ENCODE measurements around the gene P2RY14. TPM values are rescaled to one million over a fixed set of nuclear protein-coding genes. Genes with fewer than 3 reads are reported as not detected.

The P2RY14 gene
- total and polyA plus RNA-seq, 4 donors: 2.1 to 11.0 (median 2.5) TPM

DNA sequence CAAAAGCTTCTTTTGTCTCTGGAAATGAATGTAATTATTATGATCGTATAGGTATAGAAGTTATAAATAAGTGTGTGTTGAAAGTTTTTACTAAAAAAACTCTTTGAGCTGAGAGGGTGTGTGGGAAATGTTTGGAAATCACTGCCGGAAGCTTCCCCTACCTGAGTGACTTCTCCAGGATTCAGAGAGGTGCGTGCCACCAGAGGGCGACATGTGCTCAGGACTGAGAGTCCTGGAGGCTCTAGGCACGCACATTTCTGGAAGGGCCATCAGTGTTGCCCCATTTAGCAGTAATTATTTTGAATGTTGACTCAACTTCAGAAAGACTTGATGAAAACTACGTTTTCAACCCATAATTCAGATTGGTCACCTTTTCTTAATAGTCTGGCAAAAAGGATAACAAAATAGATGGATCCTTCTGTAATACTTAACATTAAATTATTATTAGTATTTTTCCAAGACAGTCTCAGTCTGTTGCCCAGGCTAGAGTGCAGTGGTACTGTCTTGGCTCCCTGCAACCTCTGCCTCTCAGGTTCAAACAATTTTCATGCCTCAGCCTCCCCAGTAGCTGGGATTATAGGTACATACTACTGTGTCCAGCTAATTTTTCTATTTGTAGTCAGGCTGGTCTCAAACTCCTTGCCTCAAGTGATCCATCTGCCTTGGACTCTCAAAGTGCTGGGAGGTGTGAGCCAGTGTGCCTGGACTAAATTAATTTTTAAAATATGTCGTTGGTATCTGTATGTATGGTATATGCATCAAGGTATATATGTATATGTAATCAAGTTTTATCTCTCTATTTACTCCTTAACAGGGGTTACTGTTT lies 109.9 kb downstream of the P2RY14 start:
- TF ChIP-seq, protein P1, sequence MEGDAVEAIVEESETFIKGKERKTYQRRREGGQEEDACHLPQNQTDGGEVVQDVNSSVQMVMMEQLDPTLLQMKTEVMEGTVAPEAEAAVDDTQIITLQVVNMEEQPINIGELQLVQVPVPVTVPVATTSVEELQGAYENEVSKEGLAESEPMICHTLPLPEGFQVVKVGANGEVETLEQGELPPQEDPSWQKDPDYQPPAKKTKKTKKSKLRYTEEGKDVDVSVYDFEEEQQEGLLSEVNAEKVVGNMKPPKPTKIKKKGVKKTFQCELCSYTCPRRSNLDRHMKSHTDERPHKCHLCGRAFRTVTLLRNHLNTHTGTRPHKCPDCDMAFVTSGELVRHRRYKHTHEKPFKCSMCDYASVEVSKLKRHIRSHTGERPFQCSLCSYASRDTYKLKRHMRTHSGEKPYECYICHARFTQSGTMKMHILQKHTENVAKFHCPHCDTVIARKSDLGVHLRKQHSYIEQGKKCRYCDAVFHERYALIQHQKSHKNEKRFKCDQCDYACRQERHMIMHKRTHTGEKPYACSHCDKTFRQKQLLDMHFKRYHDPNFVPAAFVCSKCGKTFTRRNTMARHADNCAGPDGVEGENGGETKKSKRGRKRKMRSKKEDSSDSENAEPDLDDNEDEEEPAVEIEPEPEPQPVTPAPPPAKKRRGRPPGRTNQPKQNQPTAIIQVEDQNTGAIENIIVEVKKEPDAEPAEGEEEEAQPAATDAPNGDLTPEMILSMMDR (IDR thresholded peaks at IDR 0.05; ENCODE audit: control extremely low read depth, extremely low read depth): peak; percentile 48
- no peak overlapping the region for H3K4me3 ChIP-seq
- no peak overlapping the region for H3K9ac ChIP-seq (ENCODE audit: insufficient read depth in 1 of 2, low read length in 2 of 2)
- 27 to 32% methylated on average over 7 of the region's 7 CpGs for WGBS, 2 donors
- DNase-seq (peak; percentile 70 to 77 (median 73)), ATAC-seq (ENCODE audit: insufficient read depth, low FRiP score) (peak; percentile 81)
- H3K27me3 ChIP-seq (ENCODE audit: control insufficient read depth in 3 of 3, insufficient read depth in 3 of 3, low read length in 2 of 3): no peaks in the 10 kb centered on the region
- no peak overlapping the region for H3K27ac ChIP-seq (ENCODE audit: low read depth in 1 of 2, low read length in 1 of 2)
- peaks cover 0 to 4% (median 2%) of the 10 kb centered on the region in 5 donors for H3K4me1 ChIP-seq (ENCODE audit: control insufficient read depth in 5 of 5, insufficient read depth in 5 of 5, low read length in 5 of 5)
- H3K9me3 ChIP-seq (ENCODE audit: control insufficient read depth in 4 of 4, insufficient read depth in 3 of 4, low read length in 3 of 4): no peaks in the 10 kb centered on the region
- no peaks in the 10 kb centered on the region for H3K36me3 ChIP-seq (ENCODE audit: control insufficient read depth in 4 of 4, insufficient read depth in 4 of 4, low read length in 4 of 4)

DNA sequence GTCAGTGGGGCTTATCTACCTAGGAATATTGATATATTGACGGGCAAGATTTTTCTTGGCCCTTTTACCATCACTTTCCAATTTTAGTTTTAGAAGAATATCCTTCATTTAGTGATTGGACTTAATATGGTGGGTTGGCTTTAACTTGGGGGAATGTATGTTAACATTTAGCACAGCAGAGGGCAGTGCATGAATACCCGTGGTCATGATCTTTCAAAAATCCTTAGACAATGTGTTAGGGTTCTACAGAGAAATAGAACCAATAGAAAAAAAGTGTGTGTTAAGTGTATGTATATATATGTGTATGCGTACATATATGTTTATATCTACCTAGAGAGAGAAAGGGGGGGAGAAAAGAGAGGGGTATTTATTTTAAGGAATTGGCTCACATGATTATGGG lies 112.2 kb downstream of the P2RY14 start:
- TF ChIP-seq, protein P1 (IDR thresholded peaks at IDR 0.05; ENCODE audit: control extremely low read depth, extremely low read depth): no peak
- Histone ChIP-seq H3K4me1 (ENCODE audit: control insufficient read depth in 5 of 5, insufficient read depth in 5 of 5, low read length in 5 of 5) (peaks cover 0 to 4% (median 0%) of the 10 kb centered on the region in 5 donors), H3K9ac (ENCODE audit: insufficient read depth in 1 of 2, low read length in 2 of 2) (no peak overlapping the region), H3K9me3 (ENCODE audit: control insufficient read depth in 4 of 4, insufficient read depth in 3 of 4, low read length in 3 of 4) (no peaks in the 10 kb centered on the region), H3K27ac (ENCODE audit: low read depth in 1 of 2, low read length in 1 of 2) (no peak overlapping the region), H3K4me3 (no peak overlapping the region), H3K36me3 (ENCODE audit: control insufficient read depth in 4 of 4, insufficient read depth in 4 of 4, low read length in 4 of 4) (no peaks in the 10 kb centered on the region), H3K27me3 (ENCODE audit: control insufficient read depth in 3 of 3, insufficient read depth in 3 of 3, low read length in 2 of 3) (no peaks in the 10 kb centered on the region)
- ATAC-seq (ENCODE audit: insufficient read depth, low FRiP score) (no peak), DNase-seq (no peak)
- 83 to 85% methylated on average over 3 of the region's 3 CpGs for WGBS, 2 donors

DNA sequence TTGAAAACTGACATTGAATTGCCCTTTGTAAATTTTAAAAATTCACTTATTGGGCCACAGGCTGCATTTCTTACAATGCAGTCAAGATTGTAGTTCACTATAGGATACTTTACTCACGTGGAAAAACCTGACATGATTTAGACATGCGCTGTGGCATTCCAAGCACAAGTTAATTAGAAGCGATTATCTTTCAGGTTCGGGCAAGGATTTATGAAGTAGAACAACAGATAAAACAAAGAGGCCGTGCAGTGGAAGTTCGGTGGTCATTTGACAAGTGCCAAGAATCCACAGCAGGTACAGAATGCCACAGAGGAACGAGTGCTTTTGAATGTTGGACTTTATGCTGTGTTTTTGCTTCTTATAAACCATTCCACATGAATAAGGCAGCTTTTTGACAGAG lies 113.1 kb downstream of the P2RY14 start:
- no peaks in the 10 kb centered on the region for H3K27me3 ChIP-seq (ENCODE audit: control insufficient read depth in 3 of 3, insufficient read depth in 3 of 3, low read length in 2 of 3)
- no peak overlapping the region for H3K27ac ChIP-seq (ENCODE audit: low read depth in 1 of 2, low read length in 1 of 2)
- no peaks in the 10 kb centered on the region for H3K9me3 ChIP-seq (ENCODE audit: control insufficient read depth in 4 of 4, insufficient read depth in 3 of 4, low read length in 3 of 4)
- H3K4me1 ChIP-seq (ENCODE audit: control insufficient read depth in 5 of 5, insufficient read depth in 5 of 5, low read length in 5 of 5): peaks cover 0 to 4% (median 0%) of the 10 kb centered on the region in 5 donors
- no peaks in the 10 kb centered on the region for H3K36me3 ChIP-seq (ENCODE audit: control insufficient read depth in 4 of 4, insufficient read depth in 4 of 4, low read length in 4 of 4)
- no peak for DNase-seq
- TF ChIP-seq, protein P1 (IDR thresholded peaks at IDR 0.05; ENCODE audit: control extremely low read depth, extremely low read depth): no peak
- no peak overlapping the region for H3K9ac ChIP-seq (ENCODE audit: insufficient read depth in 1 of 2, low read length in 2 of 2)
- WGBS, 2 donors: 88 to 92% methylated on average over 7 of the region's 7 CpGs
- ATAC-seq (ENCODE audit: insufficient read depth, low FRiP score): no peak
- H3K4me3 ChIP-seq: no peak overlapping the region

Small RNAs within 50 kb of the gene (small RNA-seq; reads per million reads assigned to genes)
- gene RNA5SP145 (ENCODE audit: low replicate concordance): 0.06 reads per million

Other genes with a start within 250 kb of the P2RY14 start
- under 1 TPM; 0.55 to 0.82 TPM for gene MED12L, start 192.9 kb downstream of the P2RY14 start, total RNA-seq
- gene MED12L, start 192.9 kb downstream of the P2RY14 start, polyA plus RNA-seq: under 1 TPM; 0.02 to 0.06 TPM
- gene GPR171, start 75.3 kb downstream of the P2RY14 start, total RNA-seq: 1 to 10 TPM; 1.5 to 1.8 TPM
- 1 to 10 TPM in 1 of 2 donors, under 1 TPM in 1; 0.87 to 2.7 TPM for gene GPR171, start 75.3 kb downstream of the P2RY14 start, polyA plus RNA-seq
- gene GPR87, start 38.3 kb upstream of the P2RY14 start, total RNA-seq: 1 to 10 TPM in 1 of 2 donors, under 1 TPM in 1; 0.28 to 1.5 TPM
- gene GPR87, start 38.3 kb upstream of the P2RY14 start, polyA plus RNA-seq: 1 to 10 TPM; 1.0 to 1.5 TPM
- 1 to 10 TPM; 4.0 to 5.7 TPM for gene P2RY13, start 51.0 kb upstream of the P2RY14 start, total RNA-seq
- 10 to 100 TPM in 1 of 2 donors, 1 to 10 TPM in 1; 2.2 to 15.8 TPM for gene P2RY13, start 51.0 kb upstream of the P2RY14 start, polyA plus RNA-seq
- gene P2RY12, start 106.2 kb upstream of the P2RY14 start, total RNA-seq: 1 to 10 TPM; 1.6 to 3.0 TPM
- gene P2RY12, start 106.2 kb upstream of the P2RY14 start, polyA plus RNA-seq: under 1 TPM; 0.16 to 0.88 TPM
- 10 to 100 TPM; 15.9 to 62.9 TPM for gene IGSF10, start 182.5 kb upstream of the P2RY14 start, total RNA-seq
- 10 to 100 TPM in 1 of 2 donors, 1 to 10 TPM in 1; 6.8 to 25.1 TPM for gene IGSF10, start 182.5 kb upstream of the P2RY14 start, polyA plus RNA-seq